ENCODE measurements around the gene APBA1.

The APBA1 gene

GRCh38 chr9:69548681-69549080 lies 123.5 kb downstream of the APBA1 start:
- no peak overlapping the region for H3K9ac ChIP-seq (ENCODE audit: low read depth in 1 of 2, low read length in 2 of 2)
- H3K27ac ChIP-seq (ENCODE audit: low read depth, low read length): no peak overlapping the region
- H3K4me3 ChIP-seq (ENCODE audit: low read depth in 1 of 2, low read length in 2 of 2): no peak overlapping the region
- H3K4me1 ChIP-seq (ENCODE audit: control insufficient read depth in 1 of 2, insufficient read depth in 2 of 2, low read length in 2 of 2): no peaks in the 10 kb centered on the region
- no peaks in the 10 kb centered on the region for H3K36me3 ChIP-seq (ENCODE audit: control insufficient read depth in 1 of 2, insufficient read depth in 2 of 2, low read length in 2 of 2)
- H3K27me3 ChIP-seq (ENCODE audit: control insufficient read depth in 1 of 2, insufficient read depth in 2 of 2, low read length in 2 of 2): no peaks in the 10 kb centered on the region
- no peaks in the 10 kb centered on the region for H3K9me3 ChIP-seq (ENCODE audit: control insufficient read depth in 1 of 2, low read length in 2 of 2)

- Histone ChIP-seq H3K4me3 (ENCODE audit: low read depth in 1 of 2, low read length in 2 of 2) (no peak overlapping the region), H3K27me3 (ENCODE audit: control insufficient read depth in 1 of 2, insufficient read depth in 2 of 2, low read length in 2 of 2) (no peaks in the 10 kb centered on the region), H3K9me3 (ENCODE audit: control insufficient read depth in 1 of 2, low read length in 2 of 2) (no peaks in the 10 kb centered on the region), H3K9ac (ENCODE audit: low read depth in 1 of 2, low read length in 2 of 2) (no peak overlapping the region), H3K36me3 (ENCODE audit: control insufficient read depth in 1 of 2, insufficient read depth in 2 of 2, low read length in 2 of 2) (no peaks in the 10 kb centered on the region), H3K27ac (ENCODE audit: low read depth, low read length) (no peak overlapping the region), H3K4me1 (ENCODE audit: control insufficient read depth in 1 of 2, insufficient read depth in 2 of 2, low read length in 2 of 2) (no peaks in the 10 kb centered on the region)
These were observed 125.9 kb downstream of the APBA1 start for GRCh38 chr9:69546265-69546664.

GRCh38 chr9:69542942-69543704 lies 129.0 kb downstream of the APBA1 start:
- H3K9me3 ChIP-seq (ENCODE audit: control insufficient read depth in 1 of 2, low read length in 2 of 2): no peaks in the 10 kb centered on the region
- no peak overlapping the region for H3K9ac ChIP-seq (ENCODE audit: low read depth in 1 of 2, low read length in 2 of 2)
- no peaks in the 10 kb centered on the region for H3K4me1 ChIP-seq (ENCODE audit: control insufficient read depth in 1 of 2, insufficient read depth in 2 of 2, low read length in 2 of 2)
- H3K27ac ChIP-seq (ENCODE audit: low read depth, low read length): no peak overlapping the region
- no peaks in the 10 kb centered on the region for H3K27me3 ChIP-seq (ENCODE audit: control insufficient read depth in 1 of 2, insufficient read depth in 2 of 2, low read length in 2 of 2)
- no peaks in the 10 kb centered on the region for H3K36me3 ChIP-seq (ENCODE audit: control insufficient read depth in 1 of 2, insufficient read depth in 2 of 2, low read length in 2 of 2)
- no peak overlapping the region for H3K4me3 ChIP-seq (ENCODE audit: low read depth in 1 of 2, low read length in 2 of 2)

- Histone ChIP-seq H3K27ac (ENCODE audit: low read depth, low read length) (no peak overlapping the region), H3K27me3 (ENCODE audit: control insufficient read depth in 1 of 2, insufficient read depth in 2 of 2, low read length in 2 of 2) (no peaks in the 10 kb centered on the region), H3K4me3 (ENCODE audit: low read depth in 1 of 2, low read length in 2 of 2) (no peak overlapping the region), H3K9me3 (ENCODE audit: control insufficient read depth in 1 of 2, low read length in 2 of 2) (no peaks in the 10 kb centered on the region), H3K4me1 (ENCODE audit: control insufficient read depth in 1 of 2, insufficient read depth in 2 of 2, low read length in 2 of 2) (no peaks in the 10 kb centered on the region), H3K36me3 (ENCODE audit: control insufficient read depth in 1 of 2, insufficient read depth in 2 of 2, low read length in 2 of 2) (no peaks in the 10 kb centered on the region), H3K9ac (ENCODE audit: low read depth in 1 of 2, low read length in 2 of 2) (no peak overlapping the region)
These were observed 130.1 kb downstream of the APBA1 start for GRCh38 chr9:69542058-69542457.

- Histone ChIP-seq H3K9ac (ENCODE audit: low read depth in 1 of 2, low read length in 2 of 2) (no peak overlapping the region), H3K27me3 (ENCODE audit: control insufficient read depth in 1 of 2, insufficient read depth in 2 of 2, low read length in 2 of 2) (no peaks in the 10 kb centered on the region), H3K4me3 (ENCODE audit: low read depth in 1 of 2, low read length in 2 of 2) (no peak overlapping the region), H3K9me3 (ENCODE audit: control insufficient read depth in 1 of 2, low read length in 2 of 2) (no peaks in the 10 kb centered on the region), H3K36me3 (ENCODE audit: control insufficient read depth in 1 of 2, insufficient read depth in 2 of 2, low read length in 2 of 2) (no peaks in the 10 kb centered on the region), H3K4me1 (ENCODE audit: control insufficient read depth in 1 of 2, insufficient read depth in 2 of 2, low read length in 2 of 2) (no peaks in the 10 kb centered on the region), H3K27ac (ENCODE audit: low read depth, low read length) (no peak overlapping the region)
These were observed 136.3 kb downstream of the APBA1 start for GRCh38 chr9:69535911-69536310.

- Histone ChIP-seq H3K9ac (ENCODE audit: low read depth in 1 of 2, low read length in 2 of 2) (no peak overlapping the region), H3K4me3 (ENCODE audit: low read depth in 1 of 2, low read length in 2 of 2) (no peak overlapping the region), H3K27ac (ENCODE audit: low read depth, low read length) (no peak overlapping the region), H3K4me1 (ENCODE audit: control insufficient read depth in 1 of 2, insufficient read depth in 2 of 2, low read length in 2 of 2) (no peaks in the 10 kb centered on the region), H3K9me3 (ENCODE audit: control insufficient read depth in 1 of 2, low read length in 2 of 2) (no peaks in the 10 kb centered on the region), H3K36me3 (ENCODE audit: control insufficient read depth in 1 of 2, insufficient read depth in 2 of 2, low read length in 2 of 2) (no peaks in the 10 kb centered on the region), H3K27me3 (ENCODE audit: control insufficient read depth in 1 of 2, insufficient read depth in 2 of 2, low read length in 2 of 2) (no peaks in the 10 kb centered on the region)
These were observed 136.8 kb downstream of the APBA1 start for GRCh38 chr9:69535286-69535832.

- Histone ChIP-seq H3K27me3 (ENCODE audit: control insufficient read depth in 1 of 2, insufficient read depth in 2 of 2, low read length in 2 of 2) (no peaks in the 10 kb centered on the region), H3K4me1 (ENCODE audit: control insufficient read depth in 1 of 2, insufficient read depth in 2 of 2, low read length in 2 of 2) (no peaks in the 10 kb centered on the region), H3K27ac (ENCODE audit: low read depth, low read length) (no peak overlapping the region), H3K4me3 (ENCODE audit: low read depth in 1 of 2, low read length in 2 of 2) (no peak overlapping the region), H3K9ac (ENCODE audit: low read depth in 1 of 2, low read length in 2 of 2) (no peak overlapping the region), H3K9me3 (ENCODE audit: control insufficient read depth in 1 of 2, low read length in 2 of 2) (no peaks in the 10 kb centered on the region), H3K36me3 (ENCODE audit: control insufficient read depth in 1 of 2, insufficient read depth in 2 of 2, low read length in 2 of 2) (no peaks in the 10 kb centered on the region)
These were observed 139.8 kb downstream of the APBA1 start for GRCh38 chr9:69532396-69532795.

- H3K9me3 ChIP-seq (ENCODE audit: control insufficient read depth in 1 of 2, low read length in 2 of 2): peaks cover 0 to 2% of the 10 kb centered on the region in 2 donors
- H3K9ac ChIP-seq (ENCODE audit: low read depth in 1 of 2, low read length in 2 of 2): no peak overlapping the region
- H3K4me1 ChIP-seq (ENCODE audit: control insufficient read depth in 1 of 2, insufficient read depth in 2 of 2, low read length in 2 of 2): no peaks in the 10 kb centered on the region
- no peak overlapping the region for H3K4me3 ChIP-seq (ENCODE audit: low read depth in 1 of 2, low read length in 2 of 2)
- no peaks in the 10 kb centered on the region for H3K27me3 ChIP-seq (ENCODE audit: control insufficient read depth in 1 of 2, insufficient read depth in 2 of 2, low read length in 2 of 2)
- no peak overlapping the region for H3K27ac ChIP-seq (ENCODE audit: low read depth, low read length)
- no peaks in the 10 kb centered on the region for H3K36me3 ChIP-seq (ENCODE audit: control insufficient read depth in 1 of 2, insufficient read depth in 2 of 2, low read length in 2 of 2)
These were observed 144.7 kb downstream of the APBA1 start for GRCh38 chr9:69527454-69527853.

- Histone ChIP-seq H3K4me3 (ENCODE audit: low read depth in 1 of 2, low read length in 2 of 2) (no peak overlapping the region), H3K4me1 (ENCODE audit: control insufficient read depth in 1 of 2, insufficient read depth in 2 of 2, low read length in 2 of 2) (no peaks in the 10 kb centered on the region), H3K9me3 (ENCODE audit: control insufficient read depth in 1 of 2, low read length in 2 of 2) (peaks cover 0 to 2% of the 10 kb centered on the region in 2 donors), H3K27me3 (ENCODE audit: control insufficient read depth in 1 of 2, insufficient read depth in 2 of 2, low read length in 2 of 2) (no peaks in the 10 kb centered on the region), H3K9ac (ENCODE audit: low read depth in 1 of 2, low read length in 2 of 2) (no peak overlapping the region), H3K27ac (ENCODE audit: low read depth, low read length) (no peak overlapping the region), H3K36me3 (ENCODE audit: control insufficient read depth in 1 of 2, insufficient read depth in 2 of 2, low read length in 2 of 2) (no peaks in the 10 kb centered on the region)
These were observed 145.5 kb downstream of the APBA1 start for GRCh38 chr9:69526699-69527098.

- Histone ChIP-seq H3K4me3 (ENCODE audit: low read depth in 1 of 2, low read length in 2 of 2) (no peak overlapping the region), H3K9ac (ENCODE audit: low read depth in 1 of 2, low read length in 2 of 2) (no peak overlapping the region), H3K4me1 (ENCODE audit: control insufficient read depth in 1 of 2, insufficient read depth in 2 of 2, low read length in 2 of 2) (no peaks in the 10 kb centered on the region), H3K27me3 (ENCODE audit: control insufficient read depth in 1 of 2, insufficient read depth in 2 of 2, low read length in 2 of 2) (no peaks in the 10 kb centered on the region), H3K36me3 (ENCODE audit: control insufficient read depth in 1 of 2, insufficient read depth in 2 of 2, low read length in 2 of 2) (no peaks in the 10 kb centered on the region), H3K27ac (ENCODE audit: low read depth, low read length) (no peak overlapping the region), H3K9me3 (ENCODE audit: control insufficient read depth in 1 of 2, low read length in 2 of 2) (no peaks in the 10 kb centered on the region)
These were observed 152.5 kb downstream of the APBA1 start for GRCh38 chr9:69519470-69520240.
